D721Med (cell line): Measurements from ENCODE around the gene OPCML.

Source experiments
- DNase-seq: peaks from one replicate; pipeline ENCODE4 v3.0.0; 2011; ENCODE audit warnings: low spot score; ENCODE audit not compliant: insufficient read length
- FAIRE-seq: peaks from 2 replicates; lab custom pipeline; 2011; peaks lifted over from hg19 to GRCh38; lab: Jason Lieb, UNC
- CTCF ChIP-seq: IDR thresholded peaks from 2 replicates; pipeline ENCODE4 v1.5.1; 2012; ENCODE audit warnings: mild to moderate bottlenecking, control low read depth; ENCODE audit not compliant: insufficient read depth; ENCODE audit errors: missing control alignments

OPCML gene

GRCh38 chr11:133355095-133355494 is 177.2 kb downstream of the OPCML start:
- DNase-seq (no peak), FAIRE-seq (no peak)

GRCh38 chr11:133354069-133354468 is 178.2 kb downstream of the OPCML start:
- DNase-seq (no peak), FAIRE-seq (no peak)
- no peak for TF ChIP-seq CTCF

More at GRCh38 chr11:133355095-133355494, 177.2 kb downstream of the OPCML start:
- TF ChIP-seq CTCF, result no peak

GRCh38 chr11:133350045-133350444 is 182.3 kb downstream of the OPCML start:
- FAIRE-seq (no peak), DNase-seq (no peak)
- TF ChIP-seq CTCF, result no peak

GRCh38 chr11:133347988-133348387 is 184.3 kb downstream of the OPCML start:
- DNase-seq, result no peak
- TF ChIP-seq CTCF, result no peak
- FAIRE-seq, result no peak

- no peak for FAIRE-seq
- no peak for TF ChIP-seq CTCF
- no peak for DNase-seq
Observed at GRCh38 chr11:133346137-133346536, 186.2 kb downstream of the OPCML start.

- no peak for TF ChIP-seq CTCF
- FAIRE-seq (no peak), DNase-seq (no peak)
Observed at GRCh38 chr11:133343951-133344350, 188.3 kb downstream of the OPCML start.

GRCh38 chr11:133339495-133340140 is 192.7 kb downstream of the OPCML start:
- DNase-seq (no peak), FAIRE-seq (no peak)
- no peak for TF ChIP-seq CTCF
